GM23338 (cell line): ENCODE data around the gene ROR1. TPM values are rescaled to one million over a fixed set of nuclear protein-coding genes. Genes with fewer than 3 reads are reported as not detected.
A peak's percentile ranks its signal among the peaks of the same experiment; 100 is the strongest.
"Not testable (repeated sequence)": the region's sequence is repeated elsewhere in the genome, so short reads cannot be mapped to it uniquely, and the experiment has no call there.

ENCODE experiments used
- ATAC-seq: fragments of 200-7000 bp; cut with Tn5 transposase; 3 replicates; pipeline ENCODE4 v1.9.1; 2020
- DNase-seq: peaks from one replicate; pipeline ENCODE4 v3.0.0-alpha.2; 2015; ENCODE audit warnings: low spot score
- H2AFZ ChIP-seq: fragments of 200-600 bp; sonication (generic); 2 replicates; pipeline ENCODE4 v1.8.0; 2016; ENCODE audit warnings: antibody characterized with exemption, mild to moderate bottlenecking, moderate library complexity
- H3F3A ChIP-seq: fragments of 200-600 bp; sonication (generic); replicated peaks from 2 replicates; pipeline ENCODE4 v1.8.0; 2017; ENCODE audit warnings: antibody characterized with exemption, mixed run types, low read depth
- H3K27ac ChIP-seq: fragments of 200-600 bp; sonication (generic); 2 replicates; pipeline ENCODE4 v1.6.1; 2016; ENCODE audit warnings: low read depth
- H3K27me3 ChIP-seq: fragments of 200-600 bp; sonication (generic); 2 replicates; pipeline ENCODE4 v1.8.0; 2016; ENCODE audit warnings: mild to moderate bottlenecking, mixed run types, moderate library complexity; ENCODE audit not compliant: insufficient read depth
- H3K36me3 ChIP-seq: fragments of 200-600 bp; sonication (generic); 2 replicates; pipeline ENCODE4 v1.8.0; 2016; ENCODE audit warnings: mild to moderate bottlenecking; ENCODE audit not compliant: insufficient read depth
- H3K4me1 ChIP-seq: fragments of 200-600 bp; sonication (generic); 2 replicates; pipeline ENCODE4 v1.8.0; 2016; ENCODE audit warnings: mild to moderate bottlenecking, moderate library complexity; ENCODE audit not compliant: insufficient read depth
- H3K4me2 ChIP-seq: fragments of 200-600 bp; sonication (generic); 2 replicates; pipeline ENCODE4 v1.7.1; 2017; ENCODE audit warnings: mixed run types
- H3K4me3 ChIP-seq: fragments of 200-600 bp; sonication (generic); 2 replicates; pipeline ENCODE4 v1.6.1; 2016; ENCODE audit warnings: mixed run types
- H3K79me2 ChIP-seq: fragments of 200-600 bp; sonication (generic); replicated peaks from 2 replicates; pipeline ENCODE4 v1.8.0; 2017; ENCODE audit warnings: mild to moderate bottlenecking; ENCODE audit not compliant: insufficient read depth
- H3K9me2 ChIP-seq: fragments of 200-600 bp; sonication (generic); 2 replicates; pipeline ENCODE4 v1.8.0; 2017; ENCODE audit not compliant: insufficient read depth
- H4K20me1 ChIP-seq: fragments of 200-600 bp; sonication (generic); replicated peaks from 2 replicates; pipeline ENCODE4 v1.8.0; 2017; ENCODE audit warnings: mild to moderate bottlenecking; ENCODE audit not compliant: insufficient read depth
- H3K27ac Mint-ChIP-seq: 2 replicates; pipeline ENCODE4 v1.8.0; 2020; ENCODE audit warnings: inconsistent platforms, mild to moderate bottlenecking, moderate library complexity, mixed read lengths
- H3K27me3 Mint-ChIP-seq: 3 replicates; pipeline ENCODE4 v1.8.0; 2022; ENCODE audit warnings: low read depth, mild to moderate bottlenecking, moderate library complexity, mixed read lengths, inconsistent platforms; ENCODE audit not compliant: insufficient read depth, poor library complexity
- H3K36me3 Mint-ChIP-seq: 3 replicates; pipeline ENCODE4 v1.8.0; 2021; ENCODE audit warnings: low read depth, mild to moderate bottlenecking, inconsistent platforms, moderate library complexity, mixed read lengths
- H3K4me1 Mint-ChIP-seq: 3 replicates; pipeline ENCODE4 v1.8.0; 2020; ENCODE audit warnings: mild to moderate bottlenecking, inconsistent platforms, mixed read lengths
- H3K4me3 Mint-ChIP-seq: 3 replicates; pipeline ENCODE4 v1.8.0; 2021; ENCODE audit warnings: moderate library complexity, mild to moderate bottlenecking, inconsistent platforms, mixed read lengths
- H3K9me3 Mint-ChIP-seq: 3 replicates; pipeline ENCODE4 v1.8.0; 2020; ENCODE audit warnings: moderate library complexity, mild to moderate bottlenecking, inconsistent platforms, mixed read lengths
- CREB1 ChIP-seq: fragments of 250-450 bp; sonication (Bioruptor Pico); IDR thresholded peaks from 2 replicates; pipeline ENCODE4 v1.5.0; 2020; ENCODE audit warnings: low read depth, mild to moderate bottlenecking, moderate library complexity
- EZH2phosphoT487 ChIP-seq: fragments of 200-600 bp; sonication (generic); IDR thresholded peaks from one replicate; pipeline ENCODE4 v1.8.1; 2018; ENCODE audit warnings: antibody characterized with exemption; ENCODE audit not compliant: unreplicated experiment
- JUNB ChIP-seq: IDR thresholded peaks from one replicate; pipeline ENCODE4 v1.6.1; 2016; ENCODE audit warnings: antibody characterized with exemption; ENCODE audit not compliant: unreplicated experiment
- NANOG ChIP-seq: IDR thresholded peaks from 2 replicates; pipeline ENCODE4 v1.6.1; 2016; ENCODE audit warnings: antibody characterized with exemption, borderline replicate concordance
- POLR2AphosphoS5 ChIP-seq: IDR thresholded peaks from 2 replicates; pipeline ENCODE4 v1.6.1; 2016; ENCODE audit warnings: antibody characterized with exemption, low read depth
- ZNF114 ChIP-seq: fragments of 250-450 bp; sonication (Bioruptor Pico); IDR thresholded peaks from 2 replicates; pipeline ENCODE4 v1.5.0; 2020; ENCODE audit warnings: mild to moderate bottlenecking, moderate library complexity
- ZNF331 ChIP-seq: fragments of 250-450 bp; sonication (Bioruptor Pico); IDR thresholded peaks from 2 replicates; pipeline ENCODE4 v1.5.0; 2020; ENCODE audit warnings: low read depth, mild to moderate bottlenecking, moderate library complexity
- ZNF462 ChIP-seq: fragments of 250-450 bp; sonication (Bioruptor Pico); IDR thresholded peaks from 2 replicates; pipeline ENCODE4 v1.5.0; 2020; ENCODE audit warnings: mild to moderate bottlenecking, moderate library complexity
- polyA plus RNA-seq: library from polyadenylated mRNA; unstranded; fragments of >200 nt; fragmentation: Nextera tagmentation; extraction: Ambion mirVana; gene quantifications from 2 replicates; pipeline ENCODE4 v1.2.1, GENCODE V29; 2016
- total RNA-seq: library from RNA; depleted of rRNA; stranded (reverse); fragments of >200 nt; shearing (Covaris generic); gene quantifications from 2 replicates; pipeline ENCODE4 v1.2.3, GENCODE V29; 2014
- TF ChIP-seq, protein P1 (sequence below), 2 experiments: fragments of 200-600 bp in 1 of 2; sonication (generic) in 1 of 2; conservative IDR thresholded peaks; 2 replicates each; pipeline versions ENCODE4 v1.5.1 to v1.6.1; 2016 to 2017; ENCODE audit warnings: antibody characterized with exemption in 2 of 2, low read depth in 2 of 2, mild to moderate bottlenecking in 2 of 2, moderate library complexity in 1 of 2
- TF ChIP-seq, protein P2 (sequence below): IDR thresholded peaks from 2 replicates; pipeline ENCODE4 v1.6.1; 2016; ENCODE audit warnings: antibody characterized with exemption

ROR1 gene
- total and polyA plus RNA-seq, 2 experiments from 2014 or later = 59.7 to 96.0 TPM

DNA sequence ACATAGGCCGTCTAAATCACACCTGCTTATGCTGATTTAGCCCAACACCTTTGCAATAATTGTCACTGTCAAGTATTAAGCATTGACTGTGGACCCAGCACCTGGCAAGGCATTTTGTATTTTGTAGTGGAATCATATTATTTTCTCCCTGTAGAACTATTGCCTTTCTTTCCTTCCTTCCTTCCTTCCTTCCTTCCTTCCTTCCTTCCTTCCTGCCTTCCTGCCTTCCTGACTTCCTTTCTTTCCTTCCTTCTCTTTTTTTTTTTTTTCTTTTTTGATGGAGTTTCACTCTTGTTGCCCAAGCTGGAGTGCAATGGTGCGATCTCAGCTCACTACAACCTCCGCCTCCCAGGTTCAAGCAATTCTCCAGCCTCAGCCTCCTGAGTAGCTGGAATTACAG is 13.5 kb downstream of the ROR1 start:
- H3K9me2 ChIP-seq, DNase-seq, H4K20me1 ChIP-seq, ATAC-seq, H3K9me3 Mint-ChIP-seq, H3K27me3 ChIP-seq, H3K36me3 ChIP-seq, H2AFZ ChIP-seq, H3K4me3 ChIP-seq: not testable (repeated sequence)
- H3K27ac ChIP-seq = 0 out of 2 replicates have a peak overlapping the region, but pooled peaks have one; percentile 60
- peaks cover 92% of the 10 kb centered on the region for H3K79me2 ChIP-seq
- H3K27ac Mint-ChIP-seq = peak overlapping the region; percentile 70
- peak overlapping the region; percentile 46; the same call in 1 of the 2 replicates for H3K4me2 ChIP-seq
- H3K27me3 Mint-ChIP-seq = peaks cover 13% of the 10 kb centered on the region
- H3K36me3 Mint-ChIP-seq = peaks cover 18% of the 10 kb centered on the region
- H3F3A ChIP-seq = peaks cover 24% of the 10 kb centered on the region
- H3K4me1 ChIP-seq = peaks cover 94% of the 10 kb centered on the region
- H3K4me1 Mint-ChIP-seq = peaks cover 93% of the 10 kb centered on the region
- peak overlapping the region; percentile 29; the same call in 1 of the 3 replicates for H3K4me3 Mint-ChIP-seq

GRCh38 chr1:63787875-63788274 is 14.1 kb downstream of the ROR1 start:
- Mint-ChIP-seq H3K27ac (peak overlapping the region; percentile 11; the same call in 1 of the 2 replicates), H3K4me1 (peaks cover 93% of the 10 kb centered on the region), H3K9me3 (no peaks in the 10 kb centered on the region; the same call in 2 of the 3 replicates), H3K27me3 (peaks cover 13% of the 10 kb centered on the region), H3K36me3 (peaks cover 18% of the 10 kb centered on the region), H3K4me3 (no peak overlapping the region)
- Histone ChIP-seq H3F3A (peaks cover 23% of the 10 kb centered on the region), H3K9me2 (no peaks in the 10 kb centered on the region), H3K79me2 (peaks cover 94% of the 10 kb centered on the region), H4K20me1 (no peaks in the 10 kb centered on the region), H3K27ac (0 out of 2 replicates have a peak overlapping the region, but pooled peaks have one; percentile 41), H3K4me1 (peaks cover 94% of the 10 kb centered on the region), H3K36me3 (no peaks in the 10 kb centered on the region), H3K4me2 (peak overlapping the region; percentile 34; the same call in 1 of the 2 replicates), H2AFZ (no peak overlapping the region), H3K27me3 (no peaks in the 10 kb centered on the region), H3K4me3 (no peak overlapping the region)
- ATAC-seq (no peak), DNase-seq (no peak)
- TF ChIP-seq JUNB = no peak
- TF ChIP-seq, protein P1, sequence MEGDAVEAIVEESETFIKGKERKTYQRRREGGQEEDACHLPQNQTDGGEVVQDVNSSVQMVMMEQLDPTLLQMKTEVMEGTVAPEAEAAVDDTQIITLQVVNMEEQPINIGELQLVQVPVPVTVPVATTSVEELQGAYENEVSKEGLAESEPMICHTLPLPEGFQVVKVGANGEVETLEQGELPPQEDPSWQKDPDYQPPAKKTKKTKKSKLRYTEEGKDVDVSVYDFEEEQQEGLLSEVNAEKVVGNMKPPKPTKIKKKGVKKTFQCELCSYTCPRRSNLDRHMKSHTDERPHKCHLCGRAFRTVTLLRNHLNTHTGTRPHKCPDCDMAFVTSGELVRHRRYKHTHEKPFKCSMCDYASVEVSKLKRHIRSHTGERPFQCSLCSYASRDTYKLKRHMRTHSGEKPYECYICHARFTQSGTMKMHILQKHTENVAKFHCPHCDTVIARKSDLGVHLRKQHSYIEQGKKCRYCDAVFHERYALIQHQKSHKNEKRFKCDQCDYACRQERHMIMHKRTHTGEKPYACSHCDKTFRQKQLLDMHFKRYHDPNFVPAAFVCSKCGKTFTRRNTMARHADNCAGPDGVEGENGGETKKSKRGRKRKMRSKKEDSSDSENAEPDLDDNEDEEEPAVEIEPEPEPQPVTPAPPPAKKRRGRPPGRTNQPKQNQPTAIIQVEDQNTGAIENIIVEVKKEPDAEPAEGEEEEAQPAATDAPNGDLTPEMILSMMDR (conservative IDR thresholded peaks at IDR 0.05; ENCODE audit: low read depth in 2 of 2) = no peak
- no peak for TF ChIP-seq ZNF331 (CRISPR knock-in tag)
- TF ChIP-seq CREB1 = no peak
- TF ChIP-seq NANOG = no peak
- TF ChIP-seq EZH2phosphoT487 = no peak
- TF ChIP-seq, protein P2, sequence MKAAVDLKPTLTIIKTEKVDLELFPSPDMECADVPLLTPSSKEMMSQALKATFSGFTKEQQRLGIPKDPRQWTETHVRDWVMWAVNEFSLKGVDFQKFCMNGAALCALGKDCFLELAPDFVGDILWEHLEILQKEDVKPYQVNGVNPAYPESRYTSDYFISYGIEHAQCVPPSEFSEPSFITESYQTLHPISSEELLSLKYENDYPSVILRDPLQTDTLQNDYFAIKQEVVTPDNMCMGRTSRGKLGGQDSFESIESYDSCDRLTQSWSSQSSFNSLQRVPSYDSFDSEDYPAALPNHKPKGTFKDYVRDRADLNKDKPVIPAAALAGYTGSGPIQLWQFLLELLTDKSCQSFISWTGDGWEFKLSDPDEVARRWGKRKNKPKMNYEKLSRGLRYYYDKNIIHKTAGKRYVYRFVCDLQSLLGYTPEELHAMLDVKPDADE = no peak
- TF ChIP-seq POLR2AphosphoS5 = no peak
- TF ChIP-seq ZNF114 (CRISPR knock-in tag) = no peak
- no peak for TF ChIP-seq ZNF462 (CRISPR knock-in tag)
